Activated CD8-positive, alpha-beta T cell treated with anti-CD3 and anti-CD28 coated beads, Interleukin-2, amount 10 ng/mL, durations not matched to agents 7 days and 5 days (primary cell): ENCODE data around the gene TIMM8B. TPM values are rescaled to one million over a fixed set of nuclear protein-coding genes. Genes with fewer than 3 reads are reported as not detected.
A peak's percentile ranks its signal among the peaks of the same experiment; 100 is the strongest.

ENCODE experiments used
- ATAC-seq: fragments of 150-1000 bp; cut with Tn5 transposase; one replicate; pipeline ENCODE4 v1.10.0; 2021; ENCODE audit warnings: moderate library complexity
- CTCF ChIA-PET: fragments of 350-600 bp; sonication (Branson Sonifier 250); formaldehyde crosslinking; loops from one replicate; lab custom pipeline; 2021; ENCODE audit warnings: antibody characterized with exemption; lab: Charles Lee
- POLR2A ChIA-PET: fragments of 350-600 bp; sonication (Branson Sonifier 250); formaldehyde crosslinking; loops from one replicate; lab custom pipeline; 2021; ENCODE audit warnings: antibody characterized with exemption; lab: Charles Lee
- DNase-seq: peaks from one replicate; pipeline ENCODE4 v3.0.0-alpha.2; 2020
- H3K27ac Mint-ChIP-seq: one replicate; pipeline ENCODE4 v1.8.0; 2021; ENCODE audit warnings: mild to moderate bottlenecking, mixed read lengths
- H3K27me3 Mint-ChIP-seq: one replicate; pipeline ENCODE4 v1.8.0; 2021; ENCODE audit warnings: low read depth, mixed read lengths
- H3K36me3 Mint-ChIP-seq: one replicate; pipeline ENCODE4 v1.8.0; 2021; ENCODE audit warnings: low read depth, mixed read lengths
- H3K4me1 Mint-ChIP-seq: one replicate; pipeline ENCODE4 v1.8.0; 2021; ENCODE audit warnings: low read depth, mixed read lengths
- H3K4me3 Mint-ChIP-seq: one replicate; pipeline ENCODE4 v1.8.0; 2021; ENCODE audit warnings: mild to moderate bottlenecking, mixed read lengths
- H3K9me3 Mint-ChIP-seq: one replicate; pipeline ENCODE4 v1.8.0; 2022; ENCODE audit warnings: mixed read lengths; ENCODE audit not compliant: insufficient read depth
- total RNA-seq, 2 experiments: library from RNA; stranded (reverse); gene quantifications; one replicate each; pipeline ENCODE4 v1.2.3, GENCODE V29; 2021

TIMM8B gene
- 10 to 100 TPM; 59.1 to 62.3 TPM for total RNA-seq

GRCh38 chr11:112086422-112087191 lies at the start of gene TIMM8B, which contains the start of gene SDHD:
Gene TIMM8B (minus strand): TSS chr11:112086756. CDS start chr11:112086723, 33 bp downstream.
Gene SDHD (plus strand): TSS chr11:112086873. CDS start chr11:112086908, 35 bp downstream.
- DNase-seq (peak; percentile 97), ATAC-seq (peak; percentile 93)
- H3K9me3 Mint-ChIP-seq = no peaks in the 10 kb centered on the region
- peak within 1 kb of the TSS; percentile 99 for H3K4me3 Mint-ChIP-seq
- ChIA-PET CTCF (interaction anchor here (0.9 to 2.5 kb wide), 5 partner anchors 27 to 215 kb away, joined by 4 to 9 read pairs (median 5); partner anchors contain the start of genes ALG9 and BCO2), POLR2A (interaction anchor here (0.6 to 1.5 kb wide), 9 partner anchors 11 to 322 kb away, joined by 3 to 5 read pairs (median 3); partner anchors contain the start of genes NKAPD1 and PIH1D2)
- peaks cover 58% of the 10 kb centered on the region for H3K4me1 Mint-ChIP-seq
- peaks cover 87% of the 10 kb centered on the region for H3K36me3 Mint-ChIP-seq
- peak within 1 kb of the TSS; percentile 96 for H3K27ac Mint-ChIP-seq
- H3K27me3 Mint-ChIP-seq = no peaks in the 10 kb centered on the region

GRCh38 chr11:112134473-112134872 lies 47.9 kb upstream of the TIMM8B start:
- ChIA-PET CTCF (no interaction called here), POLR2A (no interaction called here)
- Mint-ChIP-seq H3K27me3 (no peaks in the 10 kb centered on the region), H3K4me1 (peaks cover 9% of the 10 kb centered on the region), H3K4me3 (no peak overlapping the region), H3K9me3 (no peaks in the 10 kb centered on the region), H3K27ac (no peak overlapping the region), H3K36me3 (no peaks in the 10 kb centered on the region)
- DNase-seq (no peak), ATAC-seq (no peak)

GRCh38 chr11:112132737-112133136 lies 46.2 kb upstream of the TIMM8B start:
- H3K27me3 Mint-ChIP-seq = no peaks in the 10 kb centered on the region
- POLR2A ChIA-PET = no interaction called here
- no peak overlapping the region for H3K27ac Mint-ChIP-seq
- no peak overlapping the region for H3K4me3 Mint-ChIP-seq
- DNase-seq (no peak), ATAC-seq (no peak)
- H3K36me3 Mint-ChIP-seq = no peaks in the 10 kb centered on the region
- CTCF ChIA-PET = interaction anchor here (0.6 kb wide), 1 partner anchor 422 kb away, joined by 3 read pairs; no protein-coding TSS in a partner anchor
- H3K4me1 Mint-ChIP-seq = peaks cover 9% of the 10 kb centered on the region
- H3K9me3 Mint-ChIP-seq = no peaks in the 10 kb centered on the region

- ChIA-PET POLR2A (no interaction called here), CTCF (interaction anchor here (1.3 to 2.1 kb wide), 3 partner anchors 16 to 151 kb away, joined by 3 to 7 read pairs (median 5); no protein-coding TSS in a partner anchor)
- Mint-ChIP-seq H3K36me3 (no peaks in the 10 kb centered on the region), H3K4me3 (no peak overlapping the region), H3K27ac (no peak overlapping the region), H3K9me3 (no peaks in the 10 kb centered on the region), H3K27me3 (no peaks in the 10 kb centered on the region), H3K4me1 (peaks cover 9% of the 10 kb centered on the region)
- DNase-seq = no peak
- no peak for ATAC-seq
These were observed 43.1 kb upstream of the TIMM8B start for GRCh38 chr11:112129656-112130055.

- CTCF ChIA-PET = interaction anchor here (2.1 kb wide), 1 partner anchor 15 kb away, joined by 7 read pairs; no protein-coding TSS in a partner anchor
- ATAC-seq (no peak), DNase-seq (no peak)
- Mint-ChIP-seq H3K4me3 (no peak overlapping the region), H3K27ac (no peak overlapping the region), H3K27me3 (no peaks in the 10 kb centered on the region), H3K4me1 (peaks cover 9% of the 10 kb centered on the region), H3K9me3 (no peaks in the 10 kb centered on the region), H3K36me3 (no peaks in the 10 kb centered on the region)
- POLR2A ChIA-PET = no interaction called here
These were observed 42.0 kb upstream of the TIMM8B start for GRCh38 chr11:112128483-112129121.

GRCh38 chr11:112127056-112127455 lies 40.5 kb upstream of the TIMM8B start:
- Mint-ChIP-seq H3K9me3 (no peaks in the 10 kb centered on the region), H3K4me1 (peaks cover 4% of the 10 kb centered on the region), H3K36me3 (no peaks in the 10 kb centered on the region), H3K27me3 (no peaks in the 10 kb centered on the region), H3K4me3 (no peak overlapping the region), H3K27ac (no peak overlapping the region)
- DNase-seq = no peak
- ChIA-PET CTCF (interaction anchor here (1.5 kb wide), 1 partner anchor 13 kb away, joined by 4 read pairs; no protein-coding TSS in a partner anchor), POLR2A (no interaction called here)
- no peak for ATAC-seq

GRCh38 chr11:112123129-112123528 lies 36.6 kb upstream of the TIMM8B start:
- peaks cover 2% of the 10 kb centered on the region for H3K36me3 Mint-ChIP-seq
- ATAC-seq (no peak), DNase-seq (no peak)
- ChIA-PET CTCF (interaction anchor here (2.4 kb wide), 1 partner anchor 10 kb away, joined by 17 read pairs; no protein-coding TSS in a partner anchor), POLR2A (no interaction called here)
- H3K9me3 Mint-ChIP-seq = no peaks in the 10 kb centered on the region
- no peak overlapping the region for H3K27ac Mint-ChIP-seq
- H3K27me3 Mint-ChIP-seq = no peaks in the 10 kb centered on the region
- no peak overlapping the region for H3K4me3 Mint-ChIP-seq
- peaks cover 10% of the 10 kb centered on the region for H3K4me1 Mint-ChIP-seq

- DNase-seq (no peak), ATAC-seq (no peak)
- Mint-ChIP-seq H3K27ac (no peak overlapping the region), H3K9me3 (no peaks in the 10 kb centered on the region), H3K36me3 (peaks cover 2% of the 10 kb centered on the region), H3K27me3 (no peaks in the 10 kb centered on the region), H3K4me3 (no peak overlapping the region), H3K4me1 (peaks cover 14% of the 10 kb centered on the region)
- ChIA-PET POLR2A (no interaction called here), CTCF (interaction anchor here (0.9 to 2.4 kb wide), 2 partner anchors 9 to 29 kb away, joined by 3 to 17 read pairs; no protein-coding TSS in a partner anchor)
These were observed 35.5 kb upstream of the TIMM8B start for GRCh38 chr11:112121981-112122615.

GRCh38 chr11:112118176-112118575 lies 31.6 kb upstream of the TIMM8B start:
- Mint-ChIP-seq H3K36me3 (peaks cover 2% of the 10 kb centered on the region), H3K27ac (no peak overlapping the region), H3K4me1 (peaks cover 37% of the 10 kb centered on the region), H3K9me3 (no peaks in the 10 kb centered on the region), H3K4me3 (no peak overlapping the region), H3K27me3 (no peaks in the 10 kb centered on the region)
- CTCF ChIA-PET = interaction anchor here (0.6 kb wide), 1 partner anchor 57 kb away, joined by 3 read pairs; the partner anchor contains the start of gene BCO2
- POLR2A ChIA-PET = no interaction called here
- peak; percentile 39 for ATAC-seq
- DNase-seq = peak; percentile 29

- peaks cover 35% of the 10 kb centered on the region for H3K4me1 Mint-ChIP-seq
- ChIA-PET CTCF (interaction anchor here (1.2 to 7.3 kb wide), 4 partner anchors 9 to 165 kb away, joined by 3 to 52 read pairs (median 24); partner anchors contain the start of gene BCO2), POLR2A (interaction anchor here (1.5 kb wide), 1 partner anchor 12 kb away, joined by 3 read pairs; no protein-coding TSS in a partner anchor)
- ATAC-seq (no peak), DNase-seq (no peak)
- H3K27ac Mint-ChIP-seq = no peak overlapping the region
- H3K36me3 Mint-ChIP-seq = peaks cover 2% of the 10 kb centered on the region
- H3K9me3 Mint-ChIP-seq = no peaks in the 10 kb centered on the region
- no peaks in the 10 kb centered on the region for H3K27me3 Mint-ChIP-seq
- no peak overlapping the region for H3K4me3 Mint-ChIP-seq
These were observed 28.8 kb upstream of the TIMM8B start for GRCh38 chr11:112115386-112115785.

- H3K9me3 Mint-ChIP-seq = no peaks in the 10 kb centered on the region
- ATAC-seq (no peak), DNase-seq (no peak)
- H3K27ac Mint-ChIP-seq = no peak overlapping the region
- CTCF ChIA-PET = interaction anchor here (0.9 to 7.3 kb wide), 17 partner anchors 8 to 473 kb away, joined by 3 to 52 read pairs (median 4); partner anchors contain the start of genes BCO2 and IL18
- peaks cover 2% of the 10 kb centered on the region for H3K36me3 Mint-ChIP-seq
- peaks cover 32% of the 10 kb centered on the region for H3K4me1 Mint-ChIP-seq
- no peaks in the 10 kb centered on the region for H3K27me3 Mint-ChIP-seq
- POLR2A ChIA-PET = no interaction called here
- no peak overlapping the region for H3K4me3 Mint-ChIP-seq
These were observed 27.9 kb upstream of the TIMM8B start for GRCh38 chr11:112114460-112114859.
